Skeletal muscle satellite cell (primary cell): ENCODE measurements around the gene NPAT.
"Not testable (repeated sequence)": the region's sequence is repeated elsewhere in the genome, so short reads cannot be mapped to it uniquely, and the experiment has no call there.

Experiments used
- H3K27me3 ChIP-seq: 2 replicates; pipeline ENCODE4 v1.7.0; 2013; ENCODE audit warnings: low read length; ENCODE audit not compliant: control insufficient read depth, insufficient read depth
- H3K36me3 ChIP-seq: 2 replicates; pipeline ENCODE4 v1.7.0; 2013; ENCODE audit warnings: mild to moderate bottlenecking, control low read depth, low read length; ENCODE audit not compliant: insufficient read depth
- H3K4me1 ChIP-seq: 2 replicates; pipeline ENCODE4 v1.7.0; 2013; ENCODE audit warnings: low read length; ENCODE audit not compliant: control insufficient read depth, insufficient read depth
- H3K4me2 ChIP-seq: 2 replicates; pipeline ENCODE4 v1.7.0; 2013; ENCODE audit warnings: mild to moderate bottlenecking, low read length
- H3K4me3 ChIP-seq: 2 replicates; pipeline ENCODE4 v1.7.0; 2013; ENCODE audit warnings: low read length
- H3K9ac ChIP-seq: 2 replicates; pipeline ENCODE4 v1.7.0; 2013; ENCODE audit warnings: mild to moderate bottlenecking, low read depth, low read length, moderate library complexity
- H3K9me3 ChIP-seq: replicated peaks from 2 replicates; pipeline ENCODE4 v1.7.0; 2013; ENCODE audit warnings: mild to moderate bottlenecking, control low read depth, low read length

The NPAT gene

GRCh38 chr11:108198833-108199232 is 23.6 kb downstream of the NPAT start:
- Histone ChIP-seq H3K9me3 (no peaks in the 10 kb centered on the region), H3K27me3 (no peaks in the 10 kb centered on the region), H3K4me1 (peaks cover 21% of the 10 kb centered on the region), H3K9ac (no peak overlapping the region), H3K36me3 (peaks cover 11% of the 10 kb centered on the region), H3K4me2 (peak overlapping the region; percentile 51), H3K4me3 (peak overlapping the region; percentile 4)

GRCh38 chr11:108197351-108197750 is 25.1 kb downstream of the NPAT start:
- Histone ChIP-seq H3K4me1 (peaks cover 21% of the 10 kb centered on the region), H3K9ac (no peak overlapping the region), H3K36me3 (peaks cover 11% of the 10 kb centered on the region), H3K4me2 (no peak overlapping the region), H3K9me3 (no peaks in the 10 kb centered on the region), H3K27me3 (no peaks in the 10 kb centered on the region), H3K4me3 (no peak overlapping the region)

DNA sequence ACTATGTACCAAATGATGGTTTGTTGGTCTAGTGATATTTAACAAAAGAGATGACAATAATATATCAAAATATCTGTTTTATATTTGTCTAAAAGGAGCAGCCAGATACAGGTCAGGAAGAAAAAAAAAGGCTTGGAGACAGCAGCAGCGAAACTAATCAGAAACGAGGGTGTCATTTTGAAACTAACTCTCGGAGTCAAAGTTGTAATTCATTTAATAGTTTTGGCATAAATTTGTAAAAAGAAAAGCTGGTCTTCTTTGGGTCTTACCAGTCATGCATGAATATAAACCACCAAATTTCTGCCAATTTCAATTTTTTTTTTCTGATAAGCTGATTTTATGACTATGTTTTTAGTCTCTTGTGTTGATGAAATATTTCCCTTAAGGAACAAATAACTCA is 25.5 kb downstream of the NPAT start:
- Histone ChIP-seq H3K9me3 (no peaks in the 10 kb centered on the region), H3K36me3 (peaks cover 15% of the 10 kb centered on the region), H3K4me1 (peaks cover 21% of the 10 kb centered on the region), H3K27me3 (no peaks in the 10 kb centered on the region), H3K4me3 (no peak overlapping the region), H3K4me2 (no peak overlapping the region), H3K9ac (no peak overlapping the region)

DNA sequence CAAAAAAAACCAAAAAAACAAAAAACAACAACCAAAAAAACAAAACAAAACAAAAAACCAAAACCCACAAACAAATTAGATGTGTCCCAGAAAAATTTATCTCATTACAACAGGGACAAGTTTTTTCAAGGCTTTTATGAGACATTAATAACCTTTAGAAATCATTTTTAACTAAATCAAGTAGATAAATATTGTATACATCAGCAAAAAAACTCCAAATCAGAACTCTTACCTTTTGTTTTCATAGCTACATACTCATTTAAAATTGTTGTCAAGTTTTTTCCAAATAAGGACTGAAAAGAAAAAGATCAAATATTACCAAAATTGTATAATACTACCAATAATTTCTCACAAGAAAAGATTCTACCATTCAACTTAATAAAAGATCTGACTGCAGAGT is 28.7 kb downstream of the NPAT start:
- Histone ChIP-seq H3K4me3 (no peak overlapping the region), H3K9ac (no peak overlapping the region), H3K36me3 (peaks cover 20% of the 10 kb centered on the region), H3K9me3 (no peaks in the 10 kb centered on the region), H3K27me3 (no peaks in the 10 kb centered on the region), H3K4me2 (no peak overlapping the region), H3K4me1 (peaks cover under 1% of the 10 kb centered on the region)

DNA sequence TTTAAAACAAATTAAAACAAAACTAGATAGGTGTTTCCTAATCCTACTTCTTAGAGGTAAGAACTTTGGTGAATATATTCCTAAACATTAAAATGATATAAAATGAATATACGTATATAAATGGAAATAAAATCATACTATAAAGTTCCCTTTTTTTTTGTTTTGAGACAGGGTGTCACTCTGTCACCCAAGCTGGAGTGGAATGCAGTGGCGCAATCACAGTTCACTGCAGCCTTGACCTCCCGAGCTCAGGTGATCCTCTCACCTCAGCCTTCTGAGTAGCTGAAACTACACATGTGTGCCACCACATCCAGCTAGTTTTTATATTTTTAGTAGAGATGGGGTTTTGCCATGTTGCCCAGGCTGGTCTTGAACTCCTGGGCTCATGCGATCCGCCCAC is 44.9 kb downstream of the NPAT start:
- no peaks in the 10 kb centered on the region for H3K4me1 ChIP-seq
- peaks cover 23% of the 10 kb centered on the region for H3K36me3 ChIP-seq
- H3K9ac ChIP-seq: no peak overlapping the region
- H3K4me2 ChIP-seq: no peak overlapping the region
- no peaks in the 10 kb centered on the region for H3K27me3 ChIP-seq
- no peaks in the 10 kb centered on the region for H3K9me3 ChIP-seq
- no peak overlapping the region for H3K4me3 ChIP-seq

- no peak overlapping the region for H3K4me2 ChIP-seq
- H3K9me3 ChIP-seq: no peaks in the 10 kb centered on the region
- H3K9ac ChIP-seq: no peak overlapping the region
- no peaks in the 10 kb centered on the region for H3K4me1 ChIP-seq
- H3K27me3 ChIP-seq: no peaks in the 10 kb centered on the region
- H3K36me3 ChIP-seq: peaks cover 39% of the 10 kb centered on the region
- no peak overlapping the region for H3K4me3 ChIP-seq
Observed at GRCh38 chr11:108170184-108170583, 52.3 kb downstream of the NPAT start.

- H3K36me3 ChIP-seq: peaks cover 37% of the 10 kb centered on the region
Observed at GRCh38 chr11:108167624-108168023, 54.8 kb downstream of the NPAT start.

GRCh38 chr11:108162878-108163277 is 59.6 kb downstream of the NPAT start:
- not testable (repeated sequence) for H3K9me3 ChIP-seq, H3K4me2 ChIP-seq, H3K4me1 ChIP-seq, H3K4me3 ChIP-seq, H3K9ac ChIP-seq, H3K27me3 ChIP-seq
- peaks cover 32% of the 10 kb centered on the region for H3K36me3 ChIP-seq

More at GRCh38 chr11:108167624-108168023, 54.8 kb downstream of the NPAT start:
- Histone ChIP-seq H3K4me3 (no peak overlapping the region), H3K4me2 (no peak overlapping the region), H3K9ac (no peak overlapping the region), H3K9me3 (no peaks in the 10 kb centered on the region), H3K27me3 (no peaks in the 10 kb centered on the region), H3K4me1 (no peaks in the 10 kb centered on the region)

GRCh38 chr11:108160970-108161566 is 61.4 kb downstream of the NPAT start:
- Histone ChIP-seq H3K4me2 (no peak overlapping the region), H3K9me3 (no peaks in the 10 kb centered on the region), H3K36me3 (peaks cover 24% of the 10 kb centered on the region), H3K27me3 (no peaks in the 10 kb centered on the region), H3K9ac (no peak overlapping the region), H3K4me3 (no peak overlapping the region), H3K4me1 (no peaks in the 10 kb centered on the region)

- Histone ChIP-seq H3K4me2 (no peak overlapping the region), H3K9ac (no peak overlapping the region), H3K4me1 (no peaks in the 10 kb centered on the region), H3K36me3 (peaks cover 36% of the 10 kb centered on the region), H3K4me3 (no peak overlapping the region), H3K9me3 (no peaks in the 10 kb centered on the region), H3K27me3 (no peaks in the 10 kb centered on the region)
Observed at GRCh38 chr11:108154591-108154990, 67.8 kb downstream of the NPAT start.

- Histone ChIP-seq H3K4me1 (no peaks in the 10 kb centered on the region), H3K9me3 (no peaks in the 10 kb centered on the region), H3K9ac (no peak overlapping the region), H3K27me3 (no peaks in the 10 kb centered on the region), H3K36me3 (peaks cover 48% of the 10 kb centered on the region), H3K4me3 (no peak overlapping the region), H3K4me2 (no peak overlapping the region)
Observed at GRCh38 chr11:108148556-108148955, 73.9 kb downstream of the NPAT start.

DNA sequence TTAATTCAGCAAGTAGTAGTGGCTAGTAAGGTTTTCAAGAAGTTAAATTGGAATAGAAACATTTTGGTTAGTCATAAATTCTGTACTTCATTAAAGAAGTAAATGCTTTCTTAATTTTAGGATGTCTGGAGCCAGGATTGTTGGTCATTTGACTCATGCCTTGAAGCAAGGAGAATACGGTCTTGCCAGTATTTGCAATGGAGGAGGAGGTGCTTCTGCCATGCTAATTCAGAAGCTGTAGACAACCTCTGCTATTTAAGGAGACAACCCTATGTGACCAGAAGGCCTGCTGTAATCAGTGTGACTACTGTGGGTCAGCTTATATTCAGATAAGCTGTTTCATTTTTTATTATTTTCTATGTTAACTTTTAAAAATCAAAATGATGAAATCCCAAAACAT is 75.3 kb downstream of the NPAT start:
- peaks cover 51% of the 10 kb centered on the region for H3K36me3 ChIP-seq
- H3K4me1 ChIP-seq: no peaks in the 10 kb centered on the region
- H3K4me2 ChIP-seq: no peak overlapping the region
- H3K9ac ChIP-seq: no peak overlapping the region
- no peaks in the 10 kb centered on the region for H3K9me3 ChIP-seq
- no peak overlapping the region for H3K4me3 ChIP-seq
- H3K27me3 ChIP-seq: no peaks in the 10 kb centered on the region
